ENCODE results near the gene CEP78. TPM values are rescaled to one million over a fixed set of nuclear protein-coding genes. Genes with fewer than 3 reads are reported as not detected.

CEP78 gene
- total RNA-seq, 3 donors from 2014 or later = 5.7 to 15.6 (median 11.2) TPM

DNA sequence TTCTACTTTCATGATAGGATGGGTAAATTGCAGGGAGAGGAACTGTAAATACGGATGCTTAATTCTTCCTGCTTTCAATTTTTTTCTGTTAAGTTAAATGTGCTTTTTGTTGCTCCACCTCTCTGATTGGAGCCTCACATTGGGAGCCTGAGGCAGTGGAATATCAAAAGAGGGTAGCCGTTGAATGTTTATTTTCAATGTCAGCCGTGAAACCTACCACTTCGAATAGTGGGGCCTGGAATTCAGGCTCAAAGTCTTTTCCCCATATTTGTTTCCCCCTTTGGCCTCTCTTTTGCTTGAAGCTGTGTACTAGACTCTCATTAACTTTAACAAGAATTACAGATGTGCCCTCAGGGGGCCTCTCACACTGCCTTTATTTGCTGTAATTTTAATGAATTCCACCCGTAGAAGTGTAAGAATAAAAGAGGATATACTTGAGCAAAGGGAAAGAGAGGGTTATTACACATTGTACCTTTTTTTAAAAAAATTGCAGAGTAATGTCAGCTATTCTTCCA lies 90.0 kb downstream of the CEP78 start:
- intact Hi-C loops (cut with DNase I, micrococcal nuclease) = no loop called here
- Histone ChIP-seq H3K4me3 (no peak overlapping the region), H3K36me3 (ENCODE audit: low read depth) (no peaks in the 10 kb centered on the region)

GRCh38 chr9:78326564-78326963 lies 90.7 kb downstream of the CEP78 start:
- Histone ChIP-seq H3K4me3 (no peak overlapping the region), H3K9me3 (no peaks in the 10 kb centered on the region), H3K4me1 (ENCODE audit: low read depth) (no peaks in the 10 kb centered on the region), H3K36me3 (ENCODE audit: low read depth) (no peaks in the 10 kb centered on the region)
- ATAC-seq (no peak), DNase-seq (no peak)
- intact Hi-C loops (cut with DNase I, micrococcal nuclease) = no loop called here
- no peak for TF ChIP-seq CTCF (IDR thresholded peaks at IDR 0.05)

More for the DNA sequence above, 90.0 kb downstream of the CEP78 start:
- Histone ChIP-seq H3K4me1 (ENCODE audit: low read depth) (no peaks in the 10 kb centered on the region), H3K9me3 (no peaks in the 10 kb centered on the region)
- ATAC-seq = no peak
- TF ChIP-seq CTCF (IDR thresholded peaks at IDR 0.05) = no peak
- no peak for DNase-seq

Other genes starting within 250 kb of the CEP78 start
- 100 to 1,000 TPM in 2 of 3 donors, 10 to 100 TPM in 1; 95.9 to 115 (median 104) TPM for gene GNAQ, start 204.3 kb upstream of the CEP78 start, total RNA-seq
- 1 to 10 TPM; 1.2 to 7.2 (median 3.4) TPM for gene PSAT1, start 61.0 kb downstream of the CEP78 start, total RNA-seq

Data from mucosa of descending colon (tissue), 3 donors.